C4-2B (cell line): ENCODE measurements around the gene VAV3.

Experiments
- H3K27ac ChIP-seq: fragments of 450-650 bp; 2 replicates; pipeline ENCODE4 v1.5.1; 2017
- CTCF ChIP-seq: fragments of 450-650 bp; conservative IDR thresholded peaks from 2 replicates; pipeline ENCODE4 v1.5.1; 2017; ENCODE audit warnings: mild to moderate bottlenecking
- ZFX ChIP-seq: fragments of 450-650 bp; IDR thresholded peaks from 2 replicates; pipeline ENCODE4 v1.6.1; 2017

VAV3 gene

GRCh38 chr1:107981277-107981676, 16.3 kb upstream of the VAV3 start:
- no peak for TF ChIP-seq CTCF
- TF ChIP-seq ZFX = no peak
- H3K27ac ChIP-seq = no peak overlapping the region

DNA sequence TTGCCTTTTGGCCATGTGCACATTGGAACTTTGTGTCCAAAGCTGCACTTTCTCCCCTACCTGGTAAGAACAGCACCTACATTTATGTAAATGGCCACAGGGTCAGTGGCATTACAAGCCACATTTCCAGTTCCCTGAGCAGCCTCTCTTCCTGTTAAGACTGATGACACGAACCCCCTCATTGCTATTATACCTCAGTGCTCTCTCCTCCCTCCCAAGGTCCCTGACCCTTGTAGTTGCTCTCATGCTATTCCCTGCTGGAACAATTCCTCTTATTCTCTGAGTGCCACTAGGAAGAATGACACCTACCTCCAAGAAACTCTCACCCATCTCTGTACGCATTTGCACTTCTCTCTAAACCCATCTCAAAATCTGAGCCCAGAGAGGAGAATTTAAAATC, 14.9 kb upstream of the VAV3 start:
- TF ChIP-seq CTCF = no peak
- no peak overlapping the region for H3K27ac ChIP-seq

DNA sequence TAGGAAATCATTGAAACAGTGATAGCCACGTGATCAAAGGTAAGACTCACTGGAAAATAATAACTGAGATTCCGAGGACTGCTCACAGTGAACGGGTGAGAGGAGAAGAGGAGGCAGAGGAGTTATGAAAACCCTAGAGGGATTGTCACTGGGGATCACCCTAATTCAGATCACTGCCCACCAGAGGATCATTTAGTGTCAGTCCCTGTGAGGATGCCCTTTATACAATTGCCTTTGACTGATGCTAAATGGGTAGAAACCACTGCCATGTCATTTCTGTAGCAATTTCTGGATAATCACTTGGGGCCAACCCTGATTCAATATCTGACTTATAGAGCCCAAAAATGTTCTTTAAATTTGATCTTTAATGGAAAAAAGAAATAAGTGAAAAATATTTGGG, 14.1 kb upstream of the VAV3 start:
- no peak overlapping the region for H3K27ac ChIP-seq
- TF ChIP-seq CTCF (no peak), ZFX (no peak)

DNA sequence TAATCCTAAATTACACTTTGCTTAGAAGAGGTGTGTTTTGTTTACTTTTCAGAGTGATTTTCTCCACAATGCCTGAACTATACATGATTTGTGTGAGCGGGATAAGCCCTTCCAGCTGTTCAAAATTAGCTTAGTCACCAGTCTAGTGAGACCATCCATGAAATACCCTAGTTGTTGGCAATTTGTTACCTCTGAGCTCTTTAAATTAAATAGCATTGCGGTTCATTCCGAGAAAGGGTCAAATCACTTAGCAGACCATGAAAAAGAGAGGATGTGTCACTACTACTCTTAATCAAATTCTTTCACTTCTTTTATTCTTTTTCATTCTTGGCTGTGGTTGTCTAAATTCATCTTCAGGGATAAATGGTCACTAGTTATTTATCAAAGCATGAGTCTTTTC, 11.9 kb upstream of the VAV3 start:
- no peak overlapping the region for H3K27ac ChIP-seq
- TF ChIP-seq ZFX (no peak), CTCF (no peak)

DNA sequence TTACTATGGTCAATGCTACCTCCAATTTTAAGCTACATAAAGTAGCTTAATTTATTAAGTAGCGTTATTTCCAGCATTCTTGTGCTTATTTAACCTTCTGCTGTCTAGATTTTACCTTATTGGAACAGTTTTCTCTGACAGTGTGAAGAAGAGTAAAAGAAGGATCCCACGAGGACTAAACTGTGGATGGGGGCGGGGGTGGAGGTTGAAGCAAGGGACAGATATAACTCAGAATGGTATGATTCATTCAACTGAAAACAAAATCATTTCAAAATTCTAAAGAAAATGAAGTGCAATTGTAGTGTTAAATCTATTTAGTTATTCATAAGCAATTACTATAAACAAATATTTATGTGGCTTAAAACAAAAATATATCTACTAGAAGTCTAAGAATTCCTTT, 11.5 kb upstream of the VAV3 start:
- no peak overlapping the region for H3K27ac ChIP-seq
- no peak for TF ChIP-seq CTCF
- no peak for TF ChIP-seq ZFX

DNA sequence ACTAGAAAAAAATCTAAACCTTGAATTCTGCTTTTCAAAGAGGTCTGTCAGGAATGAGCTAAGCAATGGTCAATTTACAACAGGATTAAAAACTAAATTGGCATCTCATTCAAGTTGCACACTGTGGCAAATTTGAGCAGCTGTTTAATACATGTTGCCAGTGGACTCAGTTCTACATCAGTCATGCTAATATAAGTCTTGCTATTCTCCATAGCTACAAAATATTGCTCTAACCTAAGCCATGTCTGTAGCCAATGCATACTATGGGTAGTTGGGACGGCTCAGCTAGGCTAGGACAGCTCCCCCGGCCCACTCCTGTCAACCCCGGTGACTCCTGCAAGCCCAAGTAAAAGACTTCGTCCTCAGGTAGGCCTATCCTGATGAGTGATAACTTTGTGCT, 10.9 kb upstream of the VAV3 start:
- H3K27ac ChIP-seq = no peak overlapping the region
- no peak for TF ChIP-seq ZFX
- no peak for TF ChIP-seq CTCF

GRCh38 chr1:107974090-107974489, 9.1 kb upstream of the VAV3 start:
- TF ChIP-seq CTCF (no peak), ZFX (no peak)
- H3K27ac ChIP-seq = no peak overlapping the region
